ENCODE data around the gene PRKG2. TPM values are rescaled to one million over a fixed set of nuclear protein-coding genes. Genes with fewer than 3 reads are reported as not detected.
"Not testable (repeated sequence)": the region's sequence is repeated elsewhere in the genome, so short reads cannot be mapped to it uniquely, and the experiment has no call there.

Gene PRKG2
- total and polyA plus RNA-seq, 2 of the 13 experiments (the other 11 are each of a cell fraction or from before 2014, with no cell fraction given), result 0.04 TPM

DNA sequence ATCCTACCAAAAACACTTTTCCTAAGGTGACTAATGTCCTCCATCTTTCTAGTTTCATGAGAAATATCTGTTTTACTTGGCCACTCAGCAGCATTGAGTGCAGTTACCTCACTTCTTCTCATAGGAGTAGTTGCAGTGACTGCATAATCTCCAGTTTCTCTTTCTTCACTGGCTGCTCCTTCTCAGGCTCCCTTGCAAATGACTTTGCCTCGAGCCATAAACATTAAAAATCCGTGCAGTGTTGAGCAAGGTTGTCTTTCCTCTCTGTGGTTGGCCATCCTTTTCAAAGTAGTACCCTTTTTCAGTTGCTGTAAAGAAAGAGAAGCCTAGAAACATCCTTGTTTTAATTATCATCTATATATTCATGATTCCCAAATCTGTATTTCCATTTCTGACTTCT, 10.2 kb upstream of the PRKG2 start:
- ChIA-PET CTCF (ENCODE audit: low intra/inter-chr PET ratio, low total read pairs) (no interaction called here), POLR2A (no interaction called here)

DNA sequence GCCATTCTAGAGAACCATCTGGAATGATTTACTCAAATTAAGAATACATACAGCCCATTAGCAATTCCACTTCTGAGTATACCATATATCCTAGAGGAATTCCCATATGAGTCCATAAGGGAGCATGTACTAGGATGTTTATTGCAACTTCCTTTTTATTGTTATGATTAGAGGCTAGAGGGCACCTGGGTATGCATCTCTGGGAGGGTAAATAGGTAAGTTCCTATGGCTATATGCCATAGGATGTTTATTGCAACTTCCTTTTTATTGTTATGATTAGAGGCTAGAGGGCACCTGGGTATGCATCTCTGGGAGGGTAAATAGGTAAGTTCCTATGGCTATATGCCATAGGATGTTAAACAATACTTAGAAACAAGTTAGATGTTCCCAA, 7.1 kb upstream of the PRKG2 start:
- ATAC-seq; H4K20me1 ChIP-seq (ENCODE audit: insufficient read depth, low read length); CTCF ChIA-PET (ENCODE audit: low intra/inter-chr PET ratio, low total read pairs): not testable (repeated sequence)

More for the DNA sequence above, 10.2 kb upstream of the PRKG2 start:
- no peak overlapping the region for H2AFZ ChIP-seq (ENCODE audit: low read length)
- H3K27ac ChIP-seq (ENCODE audit: extremely low read length, insufficient read depth, low read length), result no peak overlapping the region
- H4K20me1 ChIP-seq (ENCODE audit: insufficient read depth, low read length), result no peaks in the 10 kb centered on the region
- 0% methylated on average over 2 of the region's 2 CpGs for WGBS (ENCODE audit: low lambda C conversion rate)
- no peaks in the 10 kb centered on the region; a peak in 1 of 5 replicates for H3K27me3 ChIP-seq (ENCODE audit: control insufficient read depth in 1 of 2, insufficient read depth in 2 of 2, low read length in 2 of 2)
- intact Hi-C loops (cut with micrococcal nuclease; ENCODE audit: unreplicated experiment) (no loop called here), in situ Hi-C loops (cut with HindIII; ENCODE audit: extremely low pct_ligation_motif_present, low pct_unique_long_range_greater_than_20kb) (no loop called here)
- TF ChIP-seq ZNF891 (CRISPR knock-in tag; IDR thresholded peaks at IDR 0.05) (no peak), SSRP1 (CRISPR knock-in tag; IDR thresholded peaks at IDR 0.05) (no peak), SETDB1 (CRISPR knock-in tag; IDR thresholded peaks at IDR 0.05; ENCODE audit: borderline replicate concordance) (no peak), ZFP36L1 (CRISPR knock-in tag; IDR thresholded peaks at IDR 0.05) (no peak), RXRB (CRISPR knock-in tag; IDR thresholded peaks at IDR 0.05; ENCODE audit: borderline replicate concordance) (no peak), MEIS1 (CRISPR knock-in tag; IDR thresholded peaks at IDR 0.05; ENCODE audit: borderline replicate concordance) (no peak), ATAD3A (CRISPR knock-in tag; IDR thresholded peaks at IDR 0.05) (no peak), ZNF234 (CRISPR knock-in tag; conservative IDR thresholded peaks at IDR 0.05) (no peak), REL (CRISPR knock-in tag; conservative IDR thresholded peaks at IDR 0.05) (no peak)
- TF ChIP-seq, protein P1, sequence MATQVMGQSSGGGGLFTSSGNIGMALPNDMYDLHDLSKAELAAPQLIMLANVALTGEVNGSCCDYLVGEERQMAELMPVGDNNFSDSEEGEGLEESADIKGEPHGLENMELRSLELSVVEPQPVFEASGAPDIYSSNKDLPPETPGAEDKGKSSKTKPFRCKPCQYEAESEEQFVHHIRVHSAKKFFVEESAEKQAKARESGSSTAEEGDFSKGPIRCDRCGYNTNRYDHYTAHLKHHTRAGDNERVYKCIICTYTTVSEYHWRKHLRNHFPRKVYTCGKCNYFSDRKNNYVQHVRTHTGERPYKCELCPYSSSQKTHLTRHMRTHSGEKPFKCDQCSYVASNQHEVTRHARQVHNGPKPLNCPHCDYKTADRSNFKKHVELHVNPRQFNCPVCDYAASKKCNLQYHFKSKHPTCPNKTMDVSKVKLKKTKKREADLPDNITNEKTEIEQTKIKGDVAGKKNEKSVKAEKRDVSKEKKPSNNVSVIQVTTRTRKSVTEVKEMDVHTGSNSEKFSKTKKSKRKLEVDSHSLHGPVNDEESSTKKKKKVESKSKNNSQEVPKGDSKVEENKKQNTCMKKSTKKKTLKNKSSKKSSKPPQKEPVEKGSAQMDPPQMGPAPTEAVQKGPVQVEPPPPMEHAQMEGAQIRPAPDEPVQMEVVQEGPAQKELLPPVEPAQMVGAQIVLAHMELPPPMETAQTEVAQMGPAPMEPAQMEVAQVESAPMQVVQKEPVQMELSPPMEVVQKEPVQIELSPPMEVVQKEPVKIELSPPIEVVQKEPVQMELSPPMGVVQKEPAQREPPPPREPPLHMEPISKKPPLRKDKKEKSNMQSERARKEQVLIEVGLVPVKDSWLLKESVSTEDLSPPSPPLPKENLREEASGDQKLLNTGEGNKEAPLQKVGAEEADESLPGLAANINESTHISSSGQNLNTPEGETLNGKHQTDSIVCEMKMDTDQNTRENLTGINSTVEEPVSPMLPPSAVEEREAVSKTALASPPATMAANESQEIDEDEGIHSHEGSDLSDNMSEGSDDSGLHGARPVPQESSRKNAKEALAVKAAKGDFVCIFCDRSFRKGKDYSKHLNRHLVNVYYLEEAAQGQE (IDR thresholded peaks at IDR 0.05; ENCODE audit: borderline replicate concordance in 1 of 2, low read depth in 1 of 2, low read length in 2 of 2), result no peak
- TF ChIP-seq, protein P2, sequence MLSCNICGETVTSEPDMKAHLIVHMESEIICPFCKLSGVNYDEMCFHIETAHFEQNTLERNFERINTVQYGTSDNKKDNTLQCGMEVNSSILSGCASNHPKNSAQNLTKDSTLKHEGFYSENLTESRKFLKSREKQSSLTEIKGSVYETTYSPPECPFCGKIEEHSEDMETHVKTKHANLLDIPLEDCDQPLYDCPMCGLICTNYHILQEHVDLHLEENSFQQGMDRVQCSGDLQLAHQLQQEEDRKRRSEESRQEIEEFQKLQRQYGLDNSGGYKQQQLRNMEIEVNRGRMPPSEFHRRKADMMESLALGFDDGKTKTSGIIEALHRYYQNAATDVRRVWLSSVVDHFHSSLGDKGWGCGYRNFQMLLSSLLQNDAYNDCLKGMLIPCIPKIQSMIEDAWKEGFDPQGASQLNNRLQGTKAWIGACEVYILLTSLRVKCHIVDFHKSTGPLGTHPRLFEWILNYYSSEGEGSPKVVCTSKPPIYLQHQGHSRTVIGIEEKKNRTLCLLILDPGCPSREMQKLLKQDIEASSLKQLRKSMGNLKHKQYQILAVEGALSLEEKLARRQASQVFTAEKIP (CRISPR knock-in tag; IDR thresholded peaks at IDR 0.05; ENCODE audit: borderline replicate concordance), result no peak
- TF ChIP-seq, protein P3, sequence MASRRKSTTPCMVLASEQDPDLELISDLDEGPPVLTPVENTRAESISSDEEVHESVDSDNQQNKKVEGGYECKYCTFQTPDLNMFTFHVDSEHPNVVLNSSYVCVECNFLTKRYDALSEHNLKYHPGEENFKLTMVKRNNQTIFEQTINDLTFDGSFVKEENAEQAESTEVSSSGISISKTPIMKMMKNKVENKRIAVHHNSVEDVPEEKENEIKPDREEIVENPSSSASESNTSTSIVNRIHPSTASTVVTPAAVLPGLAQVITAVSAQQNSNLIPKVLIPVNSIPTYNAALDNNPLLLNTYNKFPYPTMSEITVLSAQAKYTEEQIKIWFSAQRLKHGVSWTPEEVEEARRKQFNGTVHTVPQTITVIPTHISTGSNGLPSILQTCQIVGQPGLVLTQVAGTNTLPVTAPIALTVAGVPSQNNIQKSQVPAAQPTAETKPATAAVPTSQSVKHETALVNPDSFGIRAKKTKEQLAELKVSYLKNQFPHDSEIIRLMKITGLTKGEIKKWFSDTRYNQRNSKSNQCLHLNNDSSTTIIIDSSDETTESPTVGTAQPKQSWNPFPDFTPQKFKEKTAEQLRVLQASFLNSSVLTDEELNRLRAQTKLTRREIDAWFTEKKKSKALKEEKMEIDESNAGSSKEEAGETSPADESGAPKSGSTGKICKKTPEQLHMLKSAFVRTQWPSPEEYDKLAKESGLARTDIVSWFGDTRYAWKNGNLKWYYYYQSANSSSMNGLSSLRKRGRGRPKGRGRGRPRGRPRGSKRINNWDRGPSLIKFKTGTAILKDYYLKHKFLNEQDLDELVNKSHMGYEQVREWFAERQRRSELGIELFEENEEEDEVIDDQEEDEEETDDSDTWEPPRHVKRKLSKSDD (CRISPR knock-in tag; IDR thresholded peaks at IDR 0.05; ENCODE audit: low read depth), result no peak
- H3K79me2 ChIP-seq (ENCODE audit: insufficient read depth, low read length), result no peaks in the 10 kb centered on the region
- no peaks in the 10 kb centered on the region for H3K9me3 ChIP-seq (ENCODE audit: low read length)
- no TSS peak for BruUV-seq (replicated peaks)
- no peak overlapping the region for H3K4me3 ChIP-seq (replicated peaks in 1 of 3; ENCODE audit: insufficient read depth in 1 of 3, low read depth in 2 of 3, low read length in 3 of 3)
- H3K36me3 ChIP-seq (replicated peaks in 1 of 2; ENCODE audit: control insufficient read depth in 1 of 2, insufficient read depth in 2 of 2, low read length in 2 of 2), result no peaks in the 10 kb centered on the region
- H3K4me1 ChIP-seq (ENCODE audit: insufficient read depth, low read length), result no peaks in the 10 kb centered on the region
- H3K9ac ChIP-seq (ENCODE audit: insufficient read depth, low read depth, low read length), result no peak overlapping the region
- ATAC-seq (no peak), FAIRE-seq (no peak), DNase-seq (ENCODE audit: low spot score) (no peak)
- H3K4me2 ChIP-seq (ENCODE audit: low read depth, low read length), result no peak overlapping the region

More for the DNA sequence above, 7.1 kb upstream of the PRKG2 start:
- H3K4me1 ChIP-seq (ENCODE audit: insufficient read depth, low read length); intact Hi-C loops (cut with micrococcal nuclease; ENCODE audit: unreplicated experiment); H3K27me3 ChIP-seq (ENCODE audit: control insufficient read depth in 1 of 2, insufficient read depth in 2 of 2, low read length in 2 of 2); DNase-seq (ENCODE audit: low spot score); in situ Hi-C loops (cut with HindIII; ENCODE audit: extremely low pct_ligation_motif_present, low pct_unique_long_range_greater_than_20kb); H3K36me3 ChIP-seq (replicated peaks in 1 of 2; ENCODE audit: control insufficient read depth in 1 of 2, insufficient read depth in 2 of 2, low read length in 2 of 2); H3K9ac ChIP-seq (ENCODE audit: insufficient read depth, low read depth, low read length); H3K4me3 ChIP-seq (replicated peaks in 1 of 3; ENCODE audit: insufficient read depth in 1 of 3, low read depth in 2 of 3, low read length in 3 of 3); FAIRE-seq; H3K9me3 ChIP-seq (ENCODE audit: low read length); H3K79me2 ChIP-seq (ENCODE audit: insufficient read depth, low read length); H2AFZ ChIP-seq (ENCODE audit: low read length); H3K4me2 ChIP-seq (ENCODE audit: low read depth, low read length); POLR2A ChIA-PET; BruUV-seq (replicated peaks); H3K27ac ChIP-seq (ENCODE audit: extremely low read length, insufficient read depth, low read length): not testable (repeated sequence)
